DMS153 treated with DMSO at 0.1 percent for 48 hours (cell line): ENCODE data around the gene FBXL7.

Experiments used
- DNase-seq: peaks from one replicate; lab custom pipeline; 2025; ENCODE audit not compliant: unreplicated experiment; lab: John Stamatoyannopoulos, UW

The FBXL7 gene

GRCh38 chr5:15538516-15538915 is 38.5 kb downstream of the FBXL7 start:
- DNase-seq, result no peak

GRCh38 chr5:15539951-15540350 is 40.0 kb downstream of the FBXL7 start:
- DNase-seq, result no peak

- DNase-seq, result no peak
Observed at GRCh38 chr5:15544039-15544438, 44.1 kb downstream of the FBXL7 start.

- DNase-seq, result no peak
Observed at GRCh38 chr5:15545082-15545481, 45.1 kb downstream of the FBXL7 start.

GRCh38 chr5:15547261-15547839 is 47.4 kb downstream of the FBXL7 start:
- no peak for DNase-seq

GRCh38 chr5:15549961-15550360 is 50.0 kb downstream of the FBXL7 start:
- no peak for DNase-seq

GRCh38 chr5:15550502-15551112 is 50.6 kb downstream of the FBXL7 start:
- no peak for DNase-seq

- no peak for DNase-seq
Observed at GRCh38 chr5:15551113-15551504, 51.1 kb downstream of the FBXL7 start.

GRCh38 chr5:15554542-15554941 is 54.6 kb downstream of the FBXL7 start:
- DNase-seq, result no peak

GRCh38 chr5:15555176-15555575 is 55.2 kb downstream of the FBXL7 start:
- DNase-seq, result no peak

- DNase-seq, result no peak
Observed at GRCh38 chr5:15558240-15558639, 58.3 kb downstream of the FBXL7 start.

GRCh38 chr5:15558681-15559080 is 58.7 kb downstream of the FBXL7 start:
- DNase-seq, result no peak

- no peak for DNase-seq
Observed at GRCh38 chr5:15560421-15560820, 60.4 kb downstream of the FBXL7 start.

GRCh38 chr5:15564523-15564922 is 64.5 kb downstream of the FBXL7 start:
- DNase-seq, result no peak

- no peak for DNase-seq
Observed at GRCh38 chr5:15564957-15565356, 65.0 kb downstream of the FBXL7 start.

GRCh38 chr5:15566306-15566705 is 66.3 kb downstream of the FBXL7 start:
- no peak for DNase-seq

GRCh38 chr5:15566789-15567188 is 66.8 kb downstream of the FBXL7 start:
- DNase-seq, result no peak

- no peak for DNase-seq
Observed at GRCh38 chr5:15570491-15570890, 70.5 kb downstream of the FBXL7 start.

- no peak for DNase-seq
Observed at GRCh38 chr5:15571081-15571480, 71.1 kb downstream of the FBXL7 start.

GRCh38 chr5:15571618-15572017 is 71.6 kb downstream of the FBXL7 start:
- DNase-seq, result no peak

- DNase-seq, result no peak
Observed at GRCh38 chr5:15573590-15573989, 73.6 kb downstream of the FBXL7 start.

- DNase-seq, result no peak
Observed at GRCh38 chr5:15574128-15574527, 74.1 kb downstream of the FBXL7 start.

GRCh38 chr5:15574806-15575325 is 74.9 kb downstream of the FBXL7 start:
- no peak for DNase-seq
